Bone marrow (tissue), 2 donors: Measurements from ENCODE around the gene SLC40A1.
A peak's percentile ranks its signal among the peaks of the same experiment; 100 is the strongest.

Experiments
- DNase-seq, 2 donors: peaks; one replicate each; lab custom pipeline; 2025; lab: John Stamatoyannopoulos, UW

SLC40A1 gene

GRCh38 chr2:189601043-189601442 lies 20.5 kb upstream of the SLC40A1 start:
- DNase-seq = no peak

- no peak for DNase-seq
Observed at GRCh38 chr2:189599245-189599644, 18.7 kb upstream of the SLC40A1 start.

- no peak for DNase-seq
Observed at GRCh38 chr2:189595417-189595816, 14.8 kb upstream of the SLC40A1 start.

GRCh38 chr2:189594305-189594704 lies 13.7 kb upstream of the SLC40A1 start:
- DNase-seq = no peak

GRCh38 chr2:189593115-189593514 lies 12.5 kb upstream of the SLC40A1 start:
- no peak for DNase-seq

- DNase-seq = no peak
Observed at GRCh38 chr2:189592353-189592984, 11.9 kb upstream of the SLC40A1 start.

- DNase-seq = no peak
Observed at GRCh38 chr2:189587780-189588179, 7.2 kb upstream of the SLC40A1 start.

GRCh38 chr2:189585226-189585756 lies 4.7 kb upstream of the SLC40A1 start:
- DNase-seq = no peak

GRCh38 chr2:189584686-189585085 lies 4.1 kb upstream of the SLC40A1 start:
- no peak for DNase-seq

- no peak for DNase-seq
Observed at GRCh38 chr2:189583227-189584198, 2.9 kb upstream of the SLC40A1 start.

GRCh38 chr2:189582809-189583192 lies 2.2 kb upstream of the SLC40A1 start:
- DNase-seq = no peak

GRCh38 chr2:189582140-189582808 lies 1.7 kb upstream of the SLC40A1 start:
- DNase-seq = no peak

- peak in 1 of 2 donors; percentile 33 for DNase-seq
Observed at GRCh38 chr2:189581354-189582139, 961 bp upstream of the SLC40A1 start.

GRCh38 chr2:189580241-189580651 lies 340 bp downstream of the SLC40A1 start:
- no peak for DNase-seq

- peak; percentile 7 to 62 for DNase-seq
Observed at GRCh38 chr2:189579585-189580186, 900 bp downstream of the SLC40A1 start.

- no peak for DNase-seq
Observed at GRCh38 chr2:189578272-189578950, 2.2 kb downstream of the SLC40A1 start.

- DNase-seq = no peak
Observed at GRCh38 chr2:189577121-189577520, 3.5 kb downstream of the SLC40A1 start.

GRCh38 chr2:189576396-189576795 lies 4.2 kb downstream of the SLC40A1 start:
- DNase-seq = no peak

GRCh38 chr2:189574793-189575475 lies 5.7 kb downstream of the SLC40A1 start:
- DNase-seq = no peak

- no peak for DNase-seq
Observed at GRCh38 chr2:189570570-189571031, 10.0 kb downstream of the SLC40A1 start.
